HG03196 (cell line): ENCODE results near the gene SPAG16.
A peak's percentile ranks its signal among the peaks of the same experiment; 100 is the strongest.

Experiments used
- ATAC-seq: cut with Tn5 transposase; IDR thresholded peaks from one replicate; pipeline ENCODE4 v1.9.1; 2021; ENCODE audit not compliant: unreplicated experiment

SPAG16 gene

DNA sequence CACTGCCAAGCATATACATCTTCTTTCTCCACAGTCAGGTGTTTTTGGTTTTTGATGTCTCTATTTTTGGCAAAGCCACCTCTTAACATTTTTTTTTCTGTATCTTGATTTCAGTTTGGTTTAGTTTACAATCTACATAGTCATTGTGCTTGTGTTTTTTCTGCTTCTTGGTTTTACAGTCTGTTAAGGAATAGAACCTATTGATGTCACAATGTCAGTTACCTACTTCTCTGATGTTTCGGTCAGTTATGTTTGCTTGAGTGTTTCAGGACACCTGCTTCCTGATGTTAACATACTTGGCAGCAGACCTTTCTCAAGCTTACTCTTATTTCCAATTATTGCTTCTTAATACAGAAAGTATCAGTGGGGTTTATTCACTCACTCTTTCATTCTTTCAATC, 253.3 kb downstream of the SPAG16 start:
- no peak for ATAC-seq

- ATAC-seq = no peak
Observed at GRCh38 chr2:213544940-213545339, 260.7 kb downstream of the SPAG16 start.

DNA sequence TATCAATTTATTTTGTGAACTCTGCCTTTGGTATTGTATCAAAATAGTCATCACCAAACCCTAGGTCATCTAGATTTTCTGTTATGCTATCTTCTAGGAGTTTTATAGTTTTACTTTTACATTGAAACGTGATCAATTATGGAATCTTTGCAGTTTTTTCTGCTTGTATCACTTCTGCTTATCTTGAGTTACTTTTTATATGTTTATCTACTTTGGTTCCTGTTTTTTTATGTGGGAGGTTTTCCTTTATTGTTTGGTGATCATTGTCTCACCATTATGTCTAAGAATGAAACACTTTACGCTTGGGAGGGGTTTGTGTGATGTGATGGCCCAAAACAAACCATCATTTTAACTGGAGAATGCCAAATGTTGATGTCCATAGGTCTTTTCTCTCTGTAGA, 261.2 kb downstream of the SPAG16 start:
- no peak for ATAC-seq

- ATAC-seq = no peak
Observed at GRCh38 chr2:213545964-213546475, 261.8 kb downstream of the SPAG16 start.

DNA sequence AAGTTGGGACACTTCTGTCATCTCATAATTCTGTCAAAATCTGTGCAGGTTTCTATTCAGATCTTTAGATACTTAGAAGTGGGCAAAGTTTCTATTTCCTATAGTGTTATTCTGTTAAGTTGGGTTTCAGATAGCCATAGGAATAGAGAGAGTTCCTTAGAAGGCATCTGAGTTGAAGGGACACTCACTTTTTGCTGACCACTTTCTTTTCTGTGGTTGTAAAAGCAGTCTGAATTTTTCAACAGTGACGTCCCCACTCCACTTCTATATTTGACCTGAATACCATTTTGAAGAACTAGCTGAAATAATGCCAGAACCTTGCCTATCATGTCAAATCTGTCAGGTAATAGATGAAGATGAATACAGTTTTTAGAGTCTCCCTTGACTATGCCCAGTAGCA, 267.3 kb downstream of the SPAG16 start:
- no peak for ATAC-seq

DNA sequence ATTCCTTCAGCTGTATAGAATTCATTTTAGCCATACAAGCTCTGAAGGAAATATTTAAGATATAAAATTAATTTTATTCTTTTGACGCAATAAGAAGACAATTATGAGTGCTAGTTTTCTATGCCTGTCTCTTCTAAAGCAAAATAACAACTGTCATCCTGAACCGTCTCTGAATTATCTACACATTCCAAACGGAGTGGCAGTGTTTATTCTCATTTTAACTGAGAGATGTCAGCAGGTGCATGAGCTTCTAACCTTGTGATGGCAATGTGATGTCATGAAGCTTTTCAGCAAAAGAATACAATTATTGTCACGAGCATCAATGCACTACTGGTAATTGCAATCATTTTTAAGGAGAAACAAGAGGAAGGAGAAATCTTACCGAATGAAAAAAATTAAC, 274.8 kb downstream of the SPAG16 start:
- no peak for ATAC-seq

DNA sequence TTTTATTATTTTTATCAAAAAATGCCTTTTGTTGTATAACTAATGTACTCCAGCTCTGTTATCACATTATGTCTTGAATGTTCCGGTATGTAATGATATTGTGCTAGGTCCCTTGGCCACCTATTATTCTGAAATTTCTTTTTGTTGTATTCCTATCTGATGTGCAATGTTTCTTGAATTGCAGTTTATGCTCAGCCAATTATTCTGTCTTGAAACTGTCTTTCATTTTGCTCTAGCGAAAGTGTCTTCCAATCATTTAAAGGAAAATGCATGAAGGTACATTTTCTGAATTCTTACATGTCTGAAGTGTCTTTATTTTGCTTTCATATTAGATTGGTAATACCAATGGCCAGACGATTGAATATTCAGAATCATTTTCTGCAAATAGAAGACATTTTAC, 277.5 kb downstream of the SPAG16 start:
- ATAC-seq = no peak

DNA sequence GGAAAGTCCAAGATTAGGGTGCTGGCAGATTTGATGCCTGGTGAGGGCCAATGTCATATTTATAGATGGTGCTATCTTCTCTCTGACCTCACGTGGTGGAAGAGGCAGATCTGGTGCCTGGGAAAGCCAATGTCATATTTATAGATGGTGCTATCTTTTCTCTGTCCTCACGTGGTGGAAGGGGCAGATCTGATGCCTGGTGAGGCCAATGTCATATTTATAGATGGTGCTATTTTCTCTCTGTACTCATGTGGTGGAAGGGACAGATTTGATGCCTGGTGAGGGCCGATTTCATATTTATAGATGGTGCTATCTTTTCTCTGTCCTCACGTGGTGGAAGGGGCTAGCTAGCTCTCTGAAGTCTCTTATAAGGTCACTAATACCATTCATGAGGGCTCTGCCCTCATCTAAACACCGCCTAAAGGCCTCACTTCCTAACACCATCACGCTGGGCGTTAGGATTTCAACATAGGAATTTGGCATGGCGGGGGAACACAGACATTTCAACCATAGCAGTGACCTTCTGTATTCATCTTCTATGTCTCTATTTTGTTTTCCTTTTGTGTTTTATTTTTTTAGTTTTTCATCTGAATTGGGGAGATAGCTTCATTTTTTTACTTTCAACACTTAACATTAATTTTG, 278.4 kb downstream of the SPAG16 start:
- ATAC-seq = no peak

GRCh38 chr2:213566846-213567245, 282.6 kb downstream of the SPAG16 start:
- ATAC-seq = no peak

- ATAC-seq = no peak
Observed at GRCh38 chr2:213609570-213610170, 325.4 kb downstream of the SPAG16 start.

GRCh38 chr2:213627054-213627710, 342.9 kb downstream of the SPAG16 start:
- ATAC-seq = peak; percentile 41

DNA sequence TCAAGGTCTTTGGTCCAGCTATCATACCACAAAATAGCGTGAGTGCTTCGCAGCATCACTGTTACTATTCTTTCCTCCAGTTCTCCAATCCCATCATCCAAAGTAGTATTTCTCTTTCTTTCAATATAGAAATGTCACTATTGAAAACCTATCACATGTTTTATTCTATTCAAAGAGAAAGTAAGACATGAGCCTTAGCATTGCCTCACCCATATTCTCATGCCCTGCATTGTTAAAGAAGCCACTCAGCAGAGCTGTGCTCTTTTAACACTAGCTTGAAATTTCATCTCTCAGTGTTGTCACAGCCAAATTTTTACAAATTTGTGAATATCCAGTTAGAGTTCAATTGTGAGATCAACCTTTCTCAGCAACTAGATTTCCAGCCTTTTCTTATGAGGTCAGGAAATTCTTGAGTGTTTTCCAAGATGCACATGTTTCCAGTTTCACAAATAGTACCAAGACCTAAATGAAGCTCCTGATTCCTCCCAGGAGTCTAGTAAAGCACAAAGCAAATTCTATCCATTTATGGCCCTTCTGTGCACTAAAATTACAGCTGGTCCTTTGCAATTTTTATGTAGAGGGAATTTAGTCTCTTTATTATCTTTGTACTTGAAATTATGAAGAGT, 343.7 kb downstream of the SPAG16 start:
- peak; percentile 23 for ATAC-seq

GRCh38 chr2:213640738-213641425, 356.6 kb downstream of the SPAG16 start:
- ATAC-seq = no peak

DNA sequence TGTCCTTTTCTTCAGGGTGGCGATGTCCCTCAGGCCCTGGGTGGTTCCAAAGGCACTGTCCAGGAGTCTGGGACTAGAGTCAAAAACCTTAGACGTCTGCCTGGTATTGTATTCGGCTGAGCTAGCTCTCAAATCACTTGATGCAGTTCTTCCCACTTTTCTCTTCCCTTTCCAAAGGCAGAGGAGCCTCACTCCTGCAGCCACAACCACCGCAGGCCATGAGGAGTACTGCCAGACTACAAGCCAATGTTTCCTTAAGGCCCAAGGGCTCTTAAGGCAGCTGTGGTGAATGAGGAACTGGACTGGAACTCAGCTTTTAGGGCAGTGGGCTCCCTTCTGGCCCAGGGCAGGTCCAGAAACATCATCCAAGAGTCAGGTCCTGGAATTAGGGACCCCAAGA, 360.7 kb downstream of the SPAG16 start:
- ATAC-seq = no peak

- ATAC-seq = no peak
Observed at GRCh38 chr2:213649176-213649575, 364.9 kb downstream of the SPAG16 start.

DNA sequence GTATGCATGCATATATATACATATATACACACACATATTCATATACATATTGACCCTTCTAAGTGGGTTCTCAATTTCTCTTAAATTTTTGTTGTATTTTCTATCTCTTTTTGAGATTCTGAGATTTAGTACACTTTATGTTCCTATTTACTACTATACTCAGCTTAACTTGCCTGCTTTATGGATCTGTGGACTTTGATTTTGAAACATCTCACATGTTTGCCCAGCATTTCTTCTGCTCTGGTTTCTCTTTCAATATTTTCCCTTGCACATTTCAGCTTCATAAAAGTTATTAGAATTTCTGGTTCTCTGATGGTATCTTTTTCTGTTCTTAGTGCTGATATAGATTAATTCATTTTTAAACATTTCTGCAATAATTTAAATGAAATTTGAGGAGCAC, 380.6 kb downstream of the SPAG16 start:
- ATAC-seq = no peak

DNA sequence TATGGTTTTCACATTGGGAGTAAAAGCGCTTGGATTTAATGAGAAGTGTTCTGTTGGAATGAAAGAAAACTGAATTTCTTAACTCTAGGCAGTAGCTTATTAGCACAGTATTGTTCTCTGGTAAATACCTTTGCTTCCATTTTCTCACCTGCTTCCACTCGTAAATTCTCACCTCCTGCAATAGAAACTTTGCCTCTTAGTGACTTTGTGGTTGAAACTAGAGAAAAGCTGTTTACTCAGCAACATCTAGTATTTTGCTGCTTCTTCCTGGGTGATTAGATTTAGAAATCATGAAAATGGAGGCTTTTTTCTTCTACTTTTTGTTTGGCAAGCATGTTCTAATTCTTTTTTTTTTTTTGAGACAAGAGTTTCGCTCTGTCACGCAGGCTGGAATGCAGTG, 385.4 kb downstream of the SPAG16 start:
- no peak for ATAC-seq

DNA sequence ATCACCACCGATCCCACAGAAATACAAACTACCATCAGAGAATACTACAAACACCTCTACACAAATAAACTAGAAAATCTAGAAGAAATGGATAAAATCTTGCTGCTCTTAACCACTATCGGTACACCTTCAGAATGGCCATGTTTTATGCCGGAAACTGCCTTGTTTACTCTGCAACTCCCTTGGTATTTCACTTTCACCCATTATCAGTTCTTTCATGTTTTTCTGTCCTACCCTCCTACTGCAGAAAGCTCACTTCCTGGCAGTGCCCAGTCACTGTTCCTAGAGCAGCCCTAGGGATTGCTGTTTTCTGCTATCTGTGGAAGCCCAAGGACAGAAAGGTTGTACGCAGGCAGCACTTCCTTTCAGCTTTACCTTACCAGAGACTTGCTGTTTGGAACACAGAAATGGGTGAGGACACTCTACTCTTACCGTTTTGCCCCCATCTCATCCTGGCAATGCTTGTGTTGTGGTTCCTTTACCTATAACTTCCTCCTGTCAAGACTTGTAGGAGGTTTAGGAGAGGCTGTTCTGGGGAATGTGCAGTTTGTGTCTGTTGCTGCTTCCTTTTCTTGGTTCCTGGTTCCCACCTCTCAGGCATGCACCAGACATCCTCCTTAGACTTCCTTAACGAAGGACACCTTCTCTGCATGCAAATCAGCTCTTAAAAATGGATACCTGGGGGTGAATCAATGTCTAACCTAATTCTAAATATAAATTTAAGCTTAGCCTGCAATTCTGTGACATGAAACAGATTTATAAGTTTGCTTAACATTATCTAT, 394.4 kb downstream of the SPAG16 start:
- no peak for ATAC-seq

DNA sequence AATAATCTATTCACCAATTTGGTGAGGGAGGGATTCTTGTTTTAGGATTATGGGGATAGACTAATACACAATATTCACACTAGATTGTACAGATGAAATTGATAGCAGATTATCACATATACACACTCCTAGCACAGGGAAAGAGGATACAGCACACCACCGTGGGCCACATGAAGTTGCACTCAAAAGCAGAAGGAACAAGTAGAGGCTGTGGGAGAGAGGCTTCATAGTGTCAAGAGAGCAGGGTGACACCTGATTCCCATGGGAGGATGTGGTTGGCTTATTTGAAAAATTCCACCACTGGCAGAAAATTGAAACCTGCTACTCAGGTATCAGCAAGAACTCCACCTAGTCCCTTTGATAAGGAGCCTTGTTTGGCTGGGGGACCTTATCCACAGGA, 395.6 kb downstream of the SPAG16 start:
- ATAC-seq = no peak

- ATAC-seq = no peak
Observed at GRCh38 chr2:213682276-213682675, 398.0 kb downstream of the SPAG16 start.

GRCh38 chr2:213688133-213688532, 403.9 kb downstream of the SPAG16 start:
- ATAC-seq = no peak
